HG03066 (cell line): ENCODE measurements around the gene TRIM8.
"Not testable (repeated sequence)": the region's sequence is repeated elsewhere in the genome, so short reads cannot be mapped to it uniquely, and the experiment has no call there.

Experiments used
- ATAC-seq: cut with Tn5 transposase; IDR thresholded peaks from one replicate; pipeline ENCODE4 v1.9.1; 2021; ENCODE audit warnings: low read depth; ENCODE audit not compliant: unreplicated experiment

TRIM8 gene

GRCh38 chr10:102682981-102683380, 38.7 kb downstream of the TRIM8 start:
- no peak for ATAC-seq

DNA sequence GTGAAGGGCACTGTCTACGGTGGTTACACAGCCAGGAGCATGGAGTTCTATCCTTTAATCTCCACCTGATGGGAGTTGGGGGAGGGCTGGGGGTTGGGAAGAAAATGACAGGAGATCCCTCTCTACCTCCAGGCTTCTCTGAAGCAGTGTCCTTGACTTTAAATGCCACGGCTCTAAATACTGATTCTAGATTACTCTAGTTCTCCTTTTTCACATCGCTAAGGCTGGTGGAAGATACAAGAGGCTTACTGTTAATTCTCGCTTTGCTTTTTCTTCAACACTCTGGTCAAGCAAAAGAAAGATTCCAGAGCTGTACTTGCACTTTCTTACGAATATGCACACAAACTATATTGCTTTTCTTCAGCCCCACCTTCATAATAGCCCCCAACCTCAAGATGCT, 39.5 kb downstream of the TRIM8 start:
- no peak for ATAC-seq

DNA sequence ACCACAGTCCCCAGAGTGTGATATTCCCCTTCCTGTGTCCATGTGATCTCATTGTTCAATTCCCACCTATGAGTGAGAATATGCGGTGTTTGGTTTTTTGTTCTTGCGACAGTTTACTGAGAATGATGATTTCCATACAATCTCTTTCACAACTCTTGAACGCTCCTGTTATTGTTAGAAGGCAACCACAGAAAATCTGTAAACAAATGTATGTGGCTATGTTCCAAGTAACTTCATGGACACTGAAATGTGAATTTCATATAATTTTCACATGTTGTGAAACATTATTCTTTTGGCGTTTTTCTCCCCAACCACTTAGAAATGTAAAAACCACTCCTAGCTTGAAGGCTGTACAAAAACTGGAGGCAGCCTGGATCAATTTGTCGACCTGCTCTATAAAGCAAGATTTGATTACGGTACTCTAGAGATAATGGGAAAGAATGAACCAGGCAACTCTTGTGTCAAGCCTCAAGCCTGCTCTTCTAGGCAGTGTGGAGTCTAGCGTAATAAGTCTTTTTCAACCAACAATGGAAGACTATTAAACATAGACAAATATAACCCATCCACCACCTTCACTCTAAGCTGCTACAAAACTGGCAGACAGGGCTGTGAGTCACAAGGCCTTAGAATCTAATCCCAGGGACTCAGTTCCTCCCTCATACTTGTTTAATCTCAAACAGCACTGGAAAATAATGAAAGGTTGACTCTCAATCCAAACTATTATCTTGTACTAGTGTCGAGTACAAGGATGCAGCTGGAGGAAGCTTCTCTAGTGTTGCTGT, 47.2 kb downstream of the TRIM8 start:
- no peak for ATAC-seq

- not testable (repeated sequence) for ATAC-seq
These were observed 51.1 kb downstream of the TRIM8 start for GRCh38 chr10:102695401-102695800.

- ATAC-seq = no peak
These were observed 52.5 kb downstream of the TRIM8 start for GRCh38 chr10:102696736-102697135.

DNA sequence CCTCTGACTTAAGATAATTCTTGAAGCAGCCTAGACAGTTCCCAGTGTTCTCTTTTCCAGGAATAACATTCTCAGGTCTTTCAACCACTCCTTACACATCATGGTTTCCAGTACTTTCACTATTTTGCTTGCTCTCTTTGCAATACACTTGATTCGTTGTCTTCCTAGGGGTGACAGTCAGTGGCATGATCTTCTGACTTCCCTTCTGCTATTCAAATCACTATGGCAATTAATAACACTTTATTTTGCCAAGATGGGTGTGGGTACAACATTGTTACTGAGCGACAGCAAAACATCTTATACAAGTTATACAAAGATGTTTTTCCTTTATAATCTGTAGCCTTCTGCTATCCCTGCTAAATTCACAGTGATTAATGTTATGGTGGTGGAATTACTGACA, 54.6 kb downstream of the TRIM8 start:
- no peak for ATAC-seq

- ATAC-seq = no peak
These were observed 57.0 kb downstream of the TRIM8 start for GRCh38 chr10:102701272-102701671.

GRCh38 chr10:102701796-102702195, 57.5 kb downstream of the TRIM8 start:
- ATAC-seq = no peak

DNA sequence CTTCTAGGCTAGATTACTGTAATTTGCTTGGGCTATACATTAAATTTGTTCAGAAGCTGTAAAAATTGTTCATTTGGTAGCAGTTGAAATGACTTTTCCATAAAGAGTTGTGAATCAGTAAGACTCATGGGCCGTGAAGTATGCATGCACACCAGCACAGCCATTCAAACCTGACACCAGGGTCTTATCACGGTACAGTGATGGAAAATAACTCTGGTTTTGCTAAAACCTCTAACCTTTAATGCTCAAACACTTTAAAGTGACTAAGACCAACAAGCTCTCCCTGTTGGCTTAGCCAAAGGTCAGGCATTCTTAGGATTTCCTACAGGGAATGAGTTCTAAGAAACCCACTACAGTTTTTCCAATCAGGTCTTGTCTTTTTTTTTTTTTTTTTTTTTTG, 58.5 kb downstream of the TRIM8 start:
- ATAC-seq = no peak

GRCh38 chr10:102704915-102705314, 60.6 kb downstream of the TRIM8 start:
- no peak for ATAC-seq

DNA sequence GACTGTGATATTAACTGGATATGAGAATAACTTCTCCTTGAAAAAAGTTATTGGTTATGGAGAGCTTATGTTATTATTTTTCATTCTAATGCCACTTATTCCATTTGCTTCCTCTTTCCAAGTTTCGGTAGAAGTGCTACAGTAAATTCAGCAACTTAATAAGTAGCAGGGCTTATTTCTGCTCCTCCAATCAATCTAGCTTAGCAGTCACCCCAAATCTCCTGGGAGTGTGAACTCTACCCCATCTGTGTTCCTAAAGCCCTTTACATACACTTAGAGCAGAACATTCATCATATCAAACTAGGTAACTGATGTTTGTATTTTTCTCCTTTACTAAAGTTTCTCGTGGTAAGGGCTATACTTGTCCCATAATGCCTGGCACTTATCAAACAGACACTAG, 61.3 kb downstream of the TRIM8 start:
- no peak for ATAC-seq
